Neural cell (in vitro differentiated cells): Measurements from ENCODE around the gene DRD2.

ENCODE experiments used
- REST ChIP-seq: IDR thresholded peaks from 2 replicates; pipeline ENCODE4 v1.6.1; 2012; ENCODE audit warnings: borderline replicate concordance
- SMC3 ChIP-seq: fragments of 450-650 bp; conservative IDR thresholded peaks from 2 replicates; pipeline ENCODE4 v1.6.1; 2014; ENCODE audit warnings: antibody characterized with exemption, mild to moderate bottlenecking, moderate library complexity; ENCODE audit not compliant: poor library complexity
- TF ChIP-seq, protein P1 (sequence below): fragments of 450-650 bp; IDR thresholded peaks from 2 replicates; pipeline ENCODE4 v1.5.1; 2014; ENCODE audit warnings: antibody characterized with exemption, mild to moderate bottlenecking, moderate library complexity; ENCODE audit not compliant: poor library complexity, severe bottlenecking

- TF ChIP-seq, protein P1, sequence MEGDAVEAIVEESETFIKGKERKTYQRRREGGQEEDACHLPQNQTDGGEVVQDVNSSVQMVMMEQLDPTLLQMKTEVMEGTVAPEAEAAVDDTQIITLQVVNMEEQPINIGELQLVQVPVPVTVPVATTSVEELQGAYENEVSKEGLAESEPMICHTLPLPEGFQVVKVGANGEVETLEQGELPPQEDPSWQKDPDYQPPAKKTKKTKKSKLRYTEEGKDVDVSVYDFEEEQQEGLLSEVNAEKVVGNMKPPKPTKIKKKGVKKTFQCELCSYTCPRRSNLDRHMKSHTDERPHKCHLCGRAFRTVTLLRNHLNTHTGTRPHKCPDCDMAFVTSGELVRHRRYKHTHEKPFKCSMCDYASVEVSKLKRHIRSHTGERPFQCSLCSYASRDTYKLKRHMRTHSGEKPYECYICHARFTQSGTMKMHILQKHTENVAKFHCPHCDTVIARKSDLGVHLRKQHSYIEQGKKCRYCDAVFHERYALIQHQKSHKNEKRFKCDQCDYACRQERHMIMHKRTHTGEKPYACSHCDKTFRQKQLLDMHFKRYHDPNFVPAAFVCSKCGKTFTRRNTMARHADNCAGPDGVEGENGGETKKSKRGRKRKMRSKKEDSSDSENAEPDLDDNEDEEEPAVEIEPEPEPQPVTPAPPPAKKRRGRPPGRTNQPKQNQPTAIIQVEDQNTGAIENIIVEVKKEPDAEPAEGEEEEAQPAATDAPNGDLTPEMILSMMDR: no peak
- no peak for TF ChIP-seq SMC3
- TF ChIP-seq REST: no peak
These were observed 89.4 kb downstream of the DRD2 start for GRCh38 chr11:113385749-113386148.
